Measurements from ENCODE around the gene GAL. TPM values are rescaled to one million over a fixed set of nuclear protein-coding genes. Genes with fewer than 3 reads are reported as not detected.

The GAL gene
- total RNA-seq, 1 donor from 2014 or later = 23.4 TPM

GRCh38 chr11:68682531-68682961 is 1.8 kb upstream of the GAL start:
- peaks cover 29% of the 10 kb centered on the region for H3K27me3 Mint-ChIP-seq (ENCODE audit: low read depth, unreplicated experiment)
- no peak overlapping the region for H3K27ac Mint-ChIP-seq (ENCODE audit: unreplicated experiment)

DNA sequence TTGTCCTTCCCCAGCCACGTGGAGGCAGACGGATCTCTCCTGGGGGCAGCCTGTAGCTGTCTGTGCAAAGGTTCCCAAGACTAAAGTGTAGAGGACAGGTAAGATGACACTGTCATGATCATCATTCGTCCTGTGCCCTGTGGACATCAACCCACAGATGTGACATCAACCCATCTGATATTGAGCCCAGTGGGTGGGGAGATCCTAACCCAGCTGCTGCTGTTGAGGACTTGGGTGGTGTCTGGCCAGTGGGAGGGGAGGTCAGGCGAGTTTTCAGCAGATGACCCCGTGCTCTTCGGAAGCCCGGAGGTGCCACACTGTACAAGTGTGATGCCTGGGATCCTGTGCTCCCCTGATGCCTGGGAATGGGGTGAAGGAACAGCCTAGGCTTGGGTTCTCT is 1.2 kb upstream of the GAL start:
- Mint-ChIP-seq H3K4me3 (ENCODE audit: unreplicated experiment) (peak overlapping the region; percentile 37), H3K27me3 (ENCODE audit: low read depth, unreplicated experiment) (peaks cover 34% of the 10 kb centered on the region), H3K27ac (ENCODE audit: unreplicated experiment) (no peak overlapping the region), H3K9me3 (ENCODE audit: unreplicated experiment) (no peaks in the 10 kb centered on the region), H3K4me1 (ENCODE audit: low read depth, unreplicated experiment) (peaks cover 8% of the 10 kb centered on the region), H3K36me3 (ENCODE audit: low read depth, unreplicated experiment) (peaks cover 2% of the 10 kb centered on the region)
- H3K27ac ChIP-seq (ENCODE audit: low read depth, low read length) = no peak overlapping the region
- no peak overlapping the region for H3K9ac ChIP-seq (ENCODE audit: low read length)
- H2AFZ ChIP-seq (ENCODE audit: low read depth, low read length) = no peak overlapping the region
- no peaks in the 10 kb centered on the region for H3K9me3 ChIP-seq (ENCODE audit: insufficient read depth, low read depth, low read length)
- H3K4me1 ChIP-seq (ENCODE audit: insufficient read depth, low read length) = peaks cover 3% of the 10 kb centered on the region
- H3K27me3 ChIP-seq (ENCODE audit: insufficient read depth, low read length) = peaks cover 40% of the 10 kb centered on the region
- no peak for DNase-seq (ENCODE audit: low read depth)
- H3K4me2 ChIP-seq (ENCODE audit: low read length) = no peak overlapping the region
- no peak overlapping the region for H3K4me3 ChIP-seq (ENCODE audit: insufficient read depth, low read depth, low read length)
- no peaks in the 10 kb centered on the region for H3K79me2 ChIP-seq (ENCODE audit: insufficient read depth, low read length)
- FAIRE-seq = no peak
- TF ChIP-seq EZH2 (IDR thresholded peaks at IDR 0.05; ENCODE audit: insufficient read depth, low read length) = no peak
- TF ChIP-seq, protein P1, sequence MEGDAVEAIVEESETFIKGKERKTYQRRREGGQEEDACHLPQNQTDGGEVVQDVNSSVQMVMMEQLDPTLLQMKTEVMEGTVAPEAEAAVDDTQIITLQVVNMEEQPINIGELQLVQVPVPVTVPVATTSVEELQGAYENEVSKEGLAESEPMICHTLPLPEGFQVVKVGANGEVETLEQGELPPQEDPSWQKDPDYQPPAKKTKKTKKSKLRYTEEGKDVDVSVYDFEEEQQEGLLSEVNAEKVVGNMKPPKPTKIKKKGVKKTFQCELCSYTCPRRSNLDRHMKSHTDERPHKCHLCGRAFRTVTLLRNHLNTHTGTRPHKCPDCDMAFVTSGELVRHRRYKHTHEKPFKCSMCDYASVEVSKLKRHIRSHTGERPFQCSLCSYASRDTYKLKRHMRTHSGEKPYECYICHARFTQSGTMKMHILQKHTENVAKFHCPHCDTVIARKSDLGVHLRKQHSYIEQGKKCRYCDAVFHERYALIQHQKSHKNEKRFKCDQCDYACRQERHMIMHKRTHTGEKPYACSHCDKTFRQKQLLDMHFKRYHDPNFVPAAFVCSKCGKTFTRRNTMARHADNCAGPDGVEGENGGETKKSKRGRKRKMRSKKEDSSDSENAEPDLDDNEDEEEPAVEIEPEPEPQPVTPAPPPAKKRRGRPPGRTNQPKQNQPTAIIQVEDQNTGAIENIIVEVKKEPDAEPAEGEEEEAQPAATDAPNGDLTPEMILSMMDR (IDR thresholded peaks at IDR 0.05; ENCODE audit: insufficient read depth, low read depth, low read length) = no peak
- no peaks in the 10 kb centered on the region for H4K20me1 ChIP-seq (ENCODE audit: insufficient read depth, low read length)
- H3K36me3 ChIP-seq (ENCODE audit: insufficient read depth, low read length) = no peaks in the 10 kb centered on the region

More at GRCh38 chr11:68682531-68682961, 1.8 kb upstream of the GAL start:
- H3K4me1 Mint-ChIP-seq (ENCODE audit: low read depth, unreplicated experiment) = peaks cover 10% of the 10 kb centered on the region
- H3K36me3 ChIP-seq (ENCODE audit: insufficient read depth, low read length) = no peaks in the 10 kb centered on the region
- no peaks in the 10 kb centered on the region for H3K9me3 ChIP-seq (ENCODE audit: insufficient read depth, low read depth, low read length)
- H3K4me3 ChIP-seq (ENCODE audit: insufficient read depth, low read depth, low read length) = no peak overlapping the region
- H3K9me3 Mint-ChIP-seq (ENCODE audit: unreplicated experiment) = no peaks in the 10 kb centered on the region
- no peak overlapping the region for H3K4me2 ChIP-seq (ENCODE audit: low read length)
- no peaks in the 10 kb centered on the region for H3K79me2 ChIP-seq (ENCODE audit: insufficient read depth, low read length)
- no peak for DNase-seq (ENCODE audit: low read depth)
- H4K20me1 ChIP-seq (ENCODE audit: insufficient read depth, low read length) = no peaks in the 10 kb centered on the region
- TF ChIP-seq, protein P1 (IDR thresholded peaks at IDR 0.05; ENCODE audit: insufficient read depth, low read depth, low read length) = no peak
- no peak for TF ChIP-seq EZH2 (IDR thresholded peaks at IDR 0.05; ENCODE audit: insufficient read depth, low read length)
- no peaks in the 10 kb centered on the region for H3K36me3 Mint-ChIP-seq (ENCODE audit: low read depth, unreplicated experiment)
- peaks cover 3% of the 10 kb centered on the region for H3K4me1 ChIP-seq (ENCODE audit: insufficient read depth, low read length)
- FAIRE-seq = no peak
- H2AFZ ChIP-seq (ENCODE audit: low read depth, low read length) = no peak overlapping the region
- H3K27ac ChIP-seq (ENCODE audit: low read depth, low read length) = no peak overlapping the region
- H3K4me3 Mint-ChIP-seq (ENCODE audit: unreplicated experiment) = peak overlapping the region; percentile 37
- no peak overlapping the region for H3K9ac ChIP-seq (ENCODE audit: low read length)
- peaks cover 36% of the 10 kb centered on the region for H3K27me3 ChIP-seq (ENCODE audit: insufficient read depth, low read length)

DNA sequence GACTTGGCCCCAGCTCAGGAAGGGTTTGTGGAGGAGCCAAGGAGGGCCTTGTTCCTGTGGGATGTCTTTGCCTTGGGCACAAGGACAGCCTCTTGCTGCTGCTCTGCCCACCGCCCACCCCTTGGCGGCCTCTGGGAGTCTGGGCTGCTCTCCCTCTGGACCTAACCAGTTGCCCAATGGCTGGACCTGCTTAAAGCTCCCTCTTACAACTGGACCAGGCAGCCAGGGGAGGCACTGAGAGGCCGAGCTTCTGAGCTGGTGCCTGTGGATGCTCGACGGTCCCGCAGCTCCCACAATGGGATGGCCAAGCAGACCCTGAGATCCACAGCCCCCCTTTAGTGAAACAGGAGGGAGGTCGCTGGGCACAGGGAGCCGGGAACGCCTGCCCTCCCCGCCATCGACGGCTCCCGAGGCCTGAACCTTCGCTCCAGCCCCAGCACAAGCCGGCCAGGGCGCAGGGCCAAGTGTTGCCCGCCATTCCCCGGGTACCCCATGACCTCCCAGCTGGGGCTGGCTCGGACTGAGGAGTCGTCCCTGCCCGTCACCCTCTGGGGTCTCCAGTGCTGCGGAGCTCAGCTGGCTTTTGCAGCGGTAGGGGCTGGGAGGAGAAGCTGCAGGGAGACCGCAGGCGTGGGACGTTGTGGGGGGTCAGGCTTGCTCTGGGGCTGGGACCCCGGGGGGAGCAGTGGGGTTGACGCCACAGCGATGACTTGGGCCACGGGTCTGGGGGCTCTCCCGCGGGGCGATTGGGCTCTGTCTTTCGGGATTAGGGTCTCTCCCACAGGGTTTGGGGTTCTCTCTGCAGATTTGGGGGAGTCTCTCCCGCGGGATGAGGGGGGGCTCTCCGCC is 584 bp upstream of the GAL start:
- Mint-ChIP-seq H3K27me3 (ENCODE audit: low read depth, unreplicated experiment) (peaks cover 38% of the 10 kb centered on the region), H3K27ac (ENCODE audit: unreplicated experiment) (no peak overlapping the region), H3K36me3 (ENCODE audit: low read depth, unreplicated experiment) (peaks cover 5% of the 10 kb centered on the region), H3K4me1 (ENCODE audit: low read depth, unreplicated experiment) (peaks cover 8% of the 10 kb centered on the region), H3K9me3 (ENCODE audit: unreplicated experiment) (no peaks in the 10 kb centered on the region), H3K4me3 (ENCODE audit: unreplicated experiment) (no peak overlapping the region)
- Histone ChIP-seq H3K4me2 (ENCODE audit: low read length) (peak overlapping the region; percentile 70), H3K4me3 (ENCODE audit: insufficient read depth, low read depth, low read length) (no peak overlapping the region), H2AFZ (ENCODE audit: low read depth, low read length) (no peak overlapping the region), H4K20me1 (ENCODE audit: insufficient read depth, low read length) (no peaks in the 10 kb centered on the region), H3K79me2 (ENCODE audit: insufficient read depth, low read length) (no peaks in the 10 kb centered on the region), H3K27me3 (ENCODE audit: insufficient read depth, low read length) (peaks cover 43% of the 10 kb centered on the region), H3K9ac (ENCODE audit: low read length) (no peak overlapping the region), H3K9me3 (ENCODE audit: insufficient read depth, low read depth, low read length) (no peaks in the 10 kb centered on the region), H3K36me3 (ENCODE audit: insufficient read depth, low read length) (no peaks in the 10 kb centered on the region), H3K27ac (ENCODE audit: low read depth, low read length) (no peak overlapping the region), H3K4me1 (ENCODE audit: insufficient read depth, low read length) (peaks cover 3% of the 10 kb centered on the region)
- FAIRE-seq (no peak), DNase-seq (ENCODE audit: low read depth) (no peak)
- TF ChIP-seq, protein P1 (IDR thresholded peaks at IDR 0.05; ENCODE audit: insufficient read depth, low read depth, low read length) = no peak
